ENCODE results near the gene SNX9.
"Not testable (repeated sequence)": the region's sequence is repeated elsewhere in the genome, so short reads cannot be mapped to it uniquely, and the experiment has no call there.

Gene SNX9

GRCh38 chr6:157959451-157960227 is 136.6 kb downstream of the SNX9 start:
- no peak for DNase-seq

DNA sequence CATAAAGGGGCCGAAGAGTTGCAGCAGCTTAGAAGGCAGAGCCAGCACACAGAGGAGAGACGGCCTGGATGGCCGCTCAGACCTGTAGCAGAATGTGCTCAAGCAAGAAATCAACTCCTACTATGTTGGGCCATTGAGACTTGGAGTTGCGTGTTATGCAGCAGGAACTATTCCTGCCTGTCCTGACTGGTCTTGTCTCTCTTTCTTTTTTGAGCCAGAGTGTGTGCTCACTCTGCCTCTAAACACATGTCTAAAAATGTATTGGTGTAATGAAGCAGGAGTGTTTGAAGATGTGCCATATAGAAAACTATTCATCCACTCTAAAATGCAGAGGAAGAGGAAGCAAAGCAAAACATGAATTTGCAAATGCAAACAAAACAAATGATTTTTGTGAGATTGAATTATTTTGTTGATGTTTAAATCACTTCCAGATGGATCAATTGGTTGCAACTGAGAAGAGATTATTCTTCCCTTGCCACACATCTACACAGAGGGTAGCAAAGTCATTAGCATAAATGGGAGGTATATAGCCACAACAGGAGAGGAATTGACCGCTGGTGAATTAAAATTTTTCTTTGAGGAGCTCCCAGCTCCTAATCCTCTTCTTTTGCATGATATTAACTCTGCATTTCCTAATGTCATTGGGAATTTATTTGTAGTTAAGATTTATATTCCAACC is 138.2 kb downstream of the SNX9 start:
- DNase-seq = no peak

DNA sequence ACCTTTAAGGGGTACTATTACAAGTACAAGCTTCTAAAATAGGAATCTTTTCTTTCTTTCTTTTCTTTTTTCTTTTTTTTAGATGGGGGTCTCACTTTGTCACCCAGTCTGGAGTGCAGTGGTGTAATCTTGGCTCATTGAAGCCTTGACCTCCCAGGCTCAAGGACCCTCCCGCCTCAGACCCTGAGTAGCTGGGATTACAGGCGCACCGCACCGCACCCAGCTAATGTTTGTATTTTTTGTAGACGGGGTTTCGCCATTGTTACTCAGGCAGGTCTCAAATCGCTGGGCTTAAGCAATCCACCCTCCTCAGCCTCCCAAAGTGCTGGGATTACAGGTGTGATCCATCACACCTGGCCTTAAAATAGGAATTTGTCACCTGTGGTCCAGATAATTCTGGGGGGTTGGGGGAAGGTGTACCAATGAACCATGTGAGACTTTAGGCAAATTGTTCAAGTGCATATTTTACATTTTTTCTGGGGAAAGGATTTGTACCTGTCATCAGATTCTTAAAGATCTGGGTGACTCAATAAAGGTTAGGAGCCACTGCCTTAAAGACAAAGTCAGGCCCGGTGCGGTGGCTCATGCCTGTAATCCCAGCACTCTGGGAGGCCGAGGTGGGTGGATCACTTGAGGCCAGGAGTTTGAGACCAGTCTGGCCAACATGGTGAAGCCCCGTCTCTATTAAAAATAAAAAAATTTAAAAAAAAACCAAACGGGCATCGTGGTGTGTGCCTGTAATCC is 139.0 kb downstream of the SNX9 start:
- DNase-seq = no peak

GRCh38 chr6:157962601-157963302 is 139.7 kb downstream of the SNX9 start:
- DNase-seq = no peak

DNA sequence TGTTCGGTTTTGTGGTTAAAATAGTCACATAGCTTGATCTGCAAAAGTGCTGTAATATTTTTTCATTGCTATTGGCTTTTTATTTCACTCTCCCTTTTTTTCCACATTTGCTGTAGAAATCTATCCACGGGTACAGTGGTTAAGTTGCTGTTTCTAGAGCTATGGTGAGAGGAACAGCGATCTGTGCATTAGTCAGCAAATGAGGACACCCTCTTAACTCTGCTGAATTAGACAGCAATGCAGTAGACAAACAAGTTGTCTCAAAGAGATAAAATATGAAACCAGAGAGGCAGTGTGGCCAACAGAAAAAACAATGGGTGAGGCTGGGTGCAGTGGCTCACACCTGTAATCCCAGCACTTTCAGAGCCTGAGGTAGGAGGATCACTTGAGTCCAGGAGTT is 141.1 kb downstream of the SNX9 start:
- no peak for DNase-seq

- DNase-seq = no peak
Observed at GRCh38 chr6:157965387-157965786, 142.3 kb downstream of the SNX9 start.

DNA sequence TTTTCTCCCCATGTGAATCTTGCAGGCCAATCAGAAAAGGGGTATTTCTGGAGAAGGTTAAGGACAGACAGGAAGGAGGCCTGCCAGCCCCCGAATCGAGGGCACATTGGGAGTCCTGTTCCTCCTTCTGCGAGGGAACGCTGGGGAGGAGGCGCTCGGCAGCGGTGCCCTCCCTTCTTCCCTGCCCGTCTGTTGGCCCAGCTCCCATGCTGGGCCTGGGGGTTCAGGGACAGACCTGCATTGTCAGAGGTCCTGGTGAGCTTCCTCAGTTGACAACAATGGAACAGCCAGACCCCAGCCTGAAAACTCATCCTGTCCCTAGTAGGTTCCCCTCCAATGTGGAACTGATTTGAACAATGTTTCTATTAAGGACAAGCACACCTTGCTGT is 143.5 kb downstream of the SNX9 start:
- DNase-seq = no peak

GRCh38 chr6:157967020-157967419 is 144.0 kb downstream of the SNX9 start:
- DNase-seq = no peak

GRCh38 chr6:157967486-157967885 is 144.4 kb downstream of the SNX9 start:
- no peak for DNase-seq

DNA sequence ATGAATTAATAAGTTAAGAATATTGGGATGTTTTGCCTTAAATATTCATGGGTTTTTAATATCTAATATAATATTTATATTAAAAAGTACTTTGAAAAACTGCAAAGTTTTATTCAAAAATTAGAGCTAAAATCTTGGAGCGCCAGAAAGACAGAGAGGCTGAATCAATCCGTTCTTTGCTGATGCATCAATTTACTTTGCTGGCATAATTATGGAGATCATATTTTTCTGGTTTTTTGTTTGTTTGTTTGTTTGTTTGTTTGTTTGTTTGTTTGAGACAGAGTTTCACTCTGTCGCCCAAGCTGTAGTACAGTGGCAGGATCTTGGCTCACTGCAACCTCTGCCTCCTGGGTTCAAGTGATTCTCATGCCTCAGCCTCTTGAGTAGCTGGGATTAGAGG is 149.1 kb downstream of the SNX9 start:
- DNase-seq = not testable (repeated sequence)

DNA sequence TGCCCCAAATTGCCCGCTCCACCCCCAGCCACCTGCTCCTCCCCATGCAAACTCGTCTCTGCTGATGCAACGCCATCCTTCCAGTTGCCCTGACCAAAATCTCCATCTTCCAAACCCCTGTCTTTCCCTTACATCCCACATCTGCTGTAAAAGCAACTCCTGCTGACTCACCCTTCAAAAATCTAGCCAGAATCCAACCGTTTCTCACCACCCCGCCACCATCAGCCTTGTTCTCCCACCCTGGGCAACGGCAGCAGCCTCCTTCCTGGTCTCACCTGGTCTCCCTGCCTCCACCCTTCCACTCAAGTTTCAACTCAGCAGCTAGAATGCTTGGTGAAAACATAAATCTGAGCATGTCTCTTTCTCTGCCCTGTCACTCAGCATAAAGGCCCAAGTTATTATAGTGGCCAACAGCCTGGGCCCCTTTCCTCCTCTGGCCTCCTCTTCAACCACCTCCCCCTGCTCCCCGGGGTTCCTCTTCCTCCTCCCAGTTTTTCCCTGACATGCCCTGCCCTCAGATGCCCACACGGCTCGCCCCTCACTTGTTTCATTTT is 151.4 kb downstream of the SNX9 start:
- DNase-seq = no peak

DNA sequence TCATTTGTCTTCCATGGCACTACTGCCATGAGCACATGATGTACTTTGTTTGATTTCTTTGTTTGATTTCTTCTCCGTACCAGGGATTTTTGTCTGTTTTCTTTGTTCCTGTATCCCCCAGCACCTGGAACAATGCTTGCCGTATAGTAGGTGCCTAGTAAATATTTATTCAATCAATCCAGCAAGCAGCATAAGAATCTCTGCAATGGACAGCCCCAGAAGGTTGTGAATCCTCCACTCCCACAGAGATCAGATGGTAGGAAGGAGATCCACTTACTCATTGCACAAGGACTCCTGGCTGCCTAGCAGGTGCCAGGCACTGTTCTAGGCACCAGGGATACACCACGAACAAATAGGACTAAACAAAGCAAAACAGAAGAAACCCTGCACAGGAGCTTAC is 151.9 kb downstream of the SNX9 start:
- no peak for DNase-seq

- DNase-seq = no peak
Observed at GRCh38 chr6:157975456-157975855, 152.4 kb downstream of the SNX9 start.

DNA sequence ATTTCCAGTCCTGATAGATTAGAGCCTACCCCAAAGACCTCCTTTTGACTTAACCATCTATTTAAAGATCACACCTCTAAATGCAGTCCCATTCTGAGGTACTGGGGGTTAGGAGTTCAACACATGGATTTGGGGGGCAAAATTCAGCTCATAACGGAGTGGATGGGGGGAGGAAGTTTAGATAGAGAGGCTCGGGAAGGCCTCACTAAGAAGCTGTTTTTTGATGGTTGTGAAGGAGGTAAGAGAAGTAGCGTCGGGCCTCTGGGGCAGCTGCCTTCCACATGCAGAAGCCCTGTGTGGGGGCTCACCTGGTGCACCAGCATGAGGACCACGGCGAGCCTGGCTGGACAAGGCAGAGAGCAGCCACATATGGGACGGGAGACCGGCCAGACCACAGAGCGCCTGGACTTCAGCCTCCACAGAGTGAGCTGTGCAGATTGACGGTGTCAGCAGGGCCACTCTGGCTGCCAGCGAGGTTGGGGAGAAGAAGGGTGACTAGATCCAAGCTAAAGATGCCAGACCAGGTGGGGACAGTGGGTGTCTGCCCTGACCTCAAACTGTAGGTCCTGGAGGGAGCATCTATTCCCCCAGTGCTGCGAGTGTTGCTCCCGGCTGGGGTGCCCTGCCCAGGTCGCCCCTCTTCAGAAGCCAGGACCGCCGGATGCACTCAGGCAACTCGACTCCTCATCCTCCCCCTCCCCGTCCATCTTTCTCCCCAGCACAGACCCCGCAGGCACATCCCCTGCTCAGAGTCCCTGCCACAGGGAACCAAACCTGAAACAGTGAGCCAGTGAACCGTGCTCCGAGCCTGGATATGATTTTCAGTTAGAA is 153.5 kb downstream of the SNX9 start:
- no peak for DNase-seq

- DNase-seq = no peak
Observed at GRCh38 chr6:157977176-157977804, 154.2 kb downstream of the SNX9 start.

- no peak for DNase-seq
Observed at GRCh38 chr6:157978021-157978783, 155.2 kb downstream of the SNX9 start.

GRCh38 chr6:157980288-157981131 is 157.5 kb downstream of the SNX9 start:
- DNase-seq = no peak

DNA sequence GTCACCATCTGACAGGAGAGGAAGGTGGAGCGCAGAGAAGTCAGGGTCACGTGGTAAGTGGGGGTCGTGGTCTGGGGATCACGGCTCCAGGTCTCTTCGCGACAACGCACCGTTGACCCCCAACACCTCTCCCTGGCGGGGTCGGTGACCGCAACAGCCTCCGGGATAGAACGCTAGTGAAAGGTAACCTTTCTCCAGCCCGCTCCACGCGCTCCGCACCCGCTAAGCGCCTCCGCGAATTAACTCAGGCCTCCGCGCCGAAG is 158.0 kb downstream of the SNX9 start:
- no peak for DNase-seq

DNA sequence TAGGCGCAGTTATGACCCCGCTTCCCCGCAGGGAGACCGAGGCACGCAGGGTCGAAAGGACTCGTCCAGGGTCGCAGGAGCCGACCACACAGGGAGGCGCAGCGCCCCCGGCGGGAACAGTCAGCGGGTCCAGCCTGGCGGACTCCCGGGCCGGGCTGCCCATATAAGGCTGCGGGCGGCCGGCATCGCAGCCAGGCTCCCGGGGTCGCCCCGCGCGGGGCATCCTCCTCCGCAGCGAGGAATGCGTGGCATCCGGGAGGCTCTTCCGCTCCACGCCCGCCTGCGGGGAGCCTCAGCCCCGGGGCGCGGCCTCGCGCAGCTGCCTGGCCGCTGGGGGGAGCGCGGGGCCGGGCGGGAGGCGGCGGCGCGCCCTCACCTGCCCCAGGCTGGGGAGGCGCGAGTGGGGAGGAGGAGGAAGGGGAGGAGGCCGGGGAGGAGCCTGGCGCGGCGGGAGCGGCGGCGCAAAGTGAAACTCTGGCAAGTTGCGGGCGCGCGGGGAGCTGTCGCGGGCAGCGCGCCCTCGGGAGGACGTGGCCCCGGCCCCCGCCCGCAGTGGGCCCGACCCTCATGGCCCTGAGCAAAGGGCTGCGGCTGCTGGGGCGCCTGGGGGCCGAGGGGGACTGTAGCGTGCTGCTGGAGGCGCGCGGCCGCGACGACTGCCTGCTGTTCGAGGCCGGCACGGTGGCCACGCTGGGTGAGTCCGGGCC is 158.5 kb downstream of the SNX9 start, which contains the start of gene SYNJ2:
Gene SYNJ2 (plus strand): TSS at position 469 of the 707 bp plus-strand sequence. CDS start 99 bp downstream, at position 568.
- peak; percentile 86 for DNase-seq

All from activated CD8-positive, alpha-beta memory T cell treated with anti-CD3 and anti-CD28 coated beads, Interleukin-2, amount 50 U/mL, for 4 hours (primary cell).